Neural progenitor cell (in vitro differentiated cells): ENCODE measurements around the gene AIMP1.
"Not testable (repeated sequence)": the region's sequence is repeated elsewhere in the genome, so short reads cannot be mapped to it uniquely, and the experiment has no call there.

ENCODE experiments used
- EZH2 ChIP-seq: fragments of 200-600 bp; sonication (generic); IDR thresholded peaks from 2 replicates; pipeline ENCODE4 v1.6.1; 2017; ENCODE audit warnings: antibody characterized with exemption, mild to moderate bottlenecking, moderate library complexity
- TF ChIP-seq, protein P1 (sequence below): fragments of 200-600 bp; sonication (generic); IDR thresholded peaks from 2 replicates; pipeline ENCODE4 v1.5.1; 2017; ENCODE audit warnings: antibody characterized with exemption, mild to moderate bottlenecking

DNA sequence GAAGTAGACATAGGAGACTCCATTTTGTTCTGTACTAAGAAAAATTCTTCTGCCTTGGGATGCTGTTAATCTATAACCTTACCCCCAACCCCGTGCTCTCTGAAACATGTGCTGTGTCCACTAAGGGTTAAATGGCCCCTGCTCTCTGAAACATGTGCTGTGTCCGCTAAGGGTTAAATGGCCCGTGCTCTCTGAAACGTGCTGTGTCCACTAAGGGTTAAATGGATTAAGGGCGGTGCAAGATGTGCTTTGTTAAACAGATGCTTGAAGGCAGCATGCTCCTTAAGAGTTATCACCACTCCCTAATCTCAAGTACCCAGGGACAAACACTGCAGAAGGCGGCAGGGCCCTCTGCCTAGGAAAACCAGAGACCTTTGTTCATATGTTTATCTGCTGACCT, 5.5 kb downstream of the AIMP1 start:
- TF ChIP-seq, protein P1, sequence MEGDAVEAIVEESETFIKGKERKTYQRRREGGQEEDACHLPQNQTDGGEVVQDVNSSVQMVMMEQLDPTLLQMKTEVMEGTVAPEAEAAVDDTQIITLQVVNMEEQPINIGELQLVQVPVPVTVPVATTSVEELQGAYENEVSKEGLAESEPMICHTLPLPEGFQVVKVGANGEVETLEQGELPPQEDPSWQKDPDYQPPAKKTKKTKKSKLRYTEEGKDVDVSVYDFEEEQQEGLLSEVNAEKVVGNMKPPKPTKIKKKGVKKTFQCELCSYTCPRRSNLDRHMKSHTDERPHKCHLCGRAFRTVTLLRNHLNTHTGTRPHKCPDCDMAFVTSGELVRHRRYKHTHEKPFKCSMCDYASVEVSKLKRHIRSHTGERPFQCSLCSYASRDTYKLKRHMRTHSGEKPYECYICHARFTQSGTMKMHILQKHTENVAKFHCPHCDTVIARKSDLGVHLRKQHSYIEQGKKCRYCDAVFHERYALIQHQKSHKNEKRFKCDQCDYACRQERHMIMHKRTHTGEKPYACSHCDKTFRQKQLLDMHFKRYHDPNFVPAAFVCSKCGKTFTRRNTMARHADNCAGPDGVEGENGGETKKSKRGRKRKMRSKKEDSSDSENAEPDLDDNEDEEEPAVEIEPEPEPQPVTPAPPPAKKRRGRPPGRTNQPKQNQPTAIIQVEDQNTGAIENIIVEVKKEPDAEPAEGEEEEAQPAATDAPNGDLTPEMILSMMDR: not testable (repeated sequence)
- TF ChIP-seq EZH2: not testable (repeated sequence)
